ENCODE data around the gene SP4.
"Not testable (repeated sequence)": the region's sequence is repeated elsewhere in the genome, so short reads cannot be mapped to it uniquely, and the experiment has no call there.

SP4 gene

DNA sequence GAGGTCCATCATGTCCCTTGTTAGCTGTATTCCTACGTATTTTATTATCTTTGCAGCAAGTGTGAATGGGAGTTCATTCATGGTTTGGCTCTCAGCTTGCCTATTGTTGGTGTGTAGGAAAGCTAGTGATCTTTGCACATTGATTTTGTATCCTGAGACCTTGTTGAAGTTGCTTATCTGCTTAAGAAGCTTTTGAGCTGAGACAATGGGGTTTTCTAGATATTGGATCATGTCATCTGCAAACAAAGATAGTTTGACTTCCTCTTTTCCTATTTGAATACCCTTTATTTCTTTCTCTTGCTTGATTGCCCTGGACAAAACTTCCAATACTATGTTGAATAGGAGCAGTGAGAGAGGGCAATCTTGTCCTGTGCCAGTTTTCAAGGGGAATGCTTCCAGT is 104.6 kb downstream of the SP4 start:
- DNase-seq: not testable (repeated sequence)

DNA sequence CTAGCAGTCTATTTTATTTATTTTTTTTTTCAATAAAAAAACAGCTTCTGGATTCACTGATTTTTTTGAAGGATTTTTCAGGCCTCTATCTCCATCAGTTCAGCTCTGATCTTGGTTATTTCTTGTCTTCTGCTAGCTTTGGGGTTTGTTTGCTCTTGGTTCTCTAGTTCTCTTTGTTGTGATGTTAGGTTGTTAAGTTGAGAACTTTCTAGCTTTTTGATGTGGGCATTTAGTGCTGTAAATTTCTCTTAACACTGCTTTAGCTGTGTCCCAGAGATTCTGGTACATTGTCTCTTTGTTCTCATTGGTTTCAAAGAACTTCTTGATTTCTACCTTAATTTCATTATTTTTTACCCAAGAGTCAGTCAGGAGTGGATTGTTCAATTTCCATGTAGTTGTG is 105.8 kb downstream of the SP4 start:
- not testable (repeated sequence) for DNase-seq

- not testable (repeated sequence) for DNase-seq
Observed at GRCh38 chr7:21536445-21537118, 108.7 kb downstream of the SP4 start.

GRCh38 chr7:21538936-21539495 is 111.1 kb downstream of the SP4 start:
- DNase-seq: no peak

- DNase-seq: peak; percentile 8
Observed at GRCh38 chr7:21542891-21543527, 115.1 kb downstream of the SP4 start, which contains the start of gene DNAH11. DNAH11 (plus strand) TSS chr7:21543039; CDS start chr7:21543246, 207 bp downstream.

DNA sequence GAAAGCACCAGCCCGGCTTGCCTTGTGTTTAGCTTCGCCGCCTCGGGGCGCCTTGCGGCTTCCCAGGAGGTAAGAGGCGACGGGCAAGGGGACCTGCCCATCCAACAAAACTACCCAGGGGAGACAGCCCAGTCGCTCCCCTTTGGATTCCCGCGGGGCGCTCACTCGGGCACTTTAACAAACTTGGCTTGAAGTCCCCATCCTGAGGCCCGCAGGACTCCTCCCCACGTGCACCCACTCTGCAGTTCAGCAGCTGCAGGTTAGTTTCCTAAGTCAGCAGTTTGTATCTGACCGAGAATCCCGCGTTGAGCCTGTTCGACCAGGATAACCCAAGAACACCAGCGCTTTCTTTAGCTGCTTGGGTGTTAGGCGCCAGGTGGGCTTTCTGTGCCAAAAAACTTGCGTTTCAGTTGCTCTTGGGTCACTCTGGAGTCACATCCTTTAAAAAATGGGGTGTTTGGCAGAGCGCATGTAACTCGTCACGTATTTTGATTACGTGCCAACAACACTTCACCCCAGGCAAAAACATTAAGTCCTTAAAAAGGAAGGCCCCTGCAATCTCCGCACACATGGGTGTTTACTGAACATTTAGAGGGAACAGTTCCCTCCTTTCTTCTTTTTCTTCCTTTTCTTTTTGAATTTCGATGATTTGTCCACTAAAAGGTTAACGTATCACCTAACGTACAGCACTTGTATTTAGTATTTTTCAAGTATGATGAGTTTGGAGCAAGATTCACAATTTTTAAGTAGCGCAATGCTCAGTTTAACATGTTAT is 115.8 kb downstream of the SP4 start:
- no peak for DNase-seq

DNA sequence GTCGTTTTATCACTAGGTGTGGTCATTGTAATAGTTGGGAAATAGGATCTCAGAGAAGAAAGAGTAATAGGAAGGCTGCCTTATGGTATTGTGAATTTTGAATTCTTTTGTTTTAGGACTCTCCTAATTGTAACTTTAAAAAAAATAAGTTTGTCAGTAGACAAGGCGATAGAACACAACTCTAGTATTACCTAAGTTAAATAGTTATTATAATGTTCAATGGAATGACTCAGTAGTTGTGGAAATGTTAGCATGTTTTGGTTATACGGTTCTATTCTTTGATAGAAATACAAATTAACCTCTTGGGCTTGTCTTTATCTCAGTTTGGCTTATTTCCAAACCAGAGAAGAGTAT is 116.4 kb downstream of the SP4 start:
- DNase-seq: no peak

- DNase-seq: no peak
Observed at GRCh38 chr7:21544715-21545114, 116.8 kb downstream of the SP4 start.

DNA sequence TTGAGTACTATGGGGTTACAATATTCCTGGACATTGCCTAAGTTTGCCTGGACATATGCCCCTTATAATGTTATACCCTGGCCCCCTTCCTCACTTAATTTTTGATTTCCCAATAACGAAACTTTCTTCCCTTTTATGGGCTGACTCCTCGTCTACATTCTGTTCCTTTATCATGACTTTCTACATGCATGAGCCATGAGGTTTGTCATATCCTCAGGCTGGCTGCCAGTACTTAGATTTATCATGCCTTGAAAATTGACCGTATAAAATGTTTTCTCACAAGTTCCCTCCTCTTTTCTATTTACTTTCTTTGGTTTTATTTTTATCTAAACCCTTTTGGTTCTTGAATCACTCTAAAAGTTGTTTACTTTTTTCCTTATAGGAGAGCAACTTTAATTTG is 119.6 kb downstream of the SP4 start:
- DNase-seq: no peak

- no peak for DNase-seq
Observed at GRCh38 chr7:21548491-21548890, 120.6 kb downstream of the SP4 start.

GRCh38 chr7:21550076-21550475 is 122.2 kb downstream of the SP4 start:
- DNase-seq: no peak

- no peak for DNase-seq
Observed at GRCh38 chr7:21550821-21551531, 123.1 kb downstream of the SP4 start.

- no peak for DNase-seq
Observed at GRCh38 chr7:21562385-21562784, 134.5 kb downstream of the SP4 start.

Measured in stimulated activated CD4-positive, alpha-beta T cell treated with anti-CD3 and anti-CD28 coated beads, Interleukin-12 subunit alpha, Interleukin-12 subunit beta, amount 100 ng/mL, for 4 hours (primary cell).